Panc1 (cell line): ENCODE data around the gene DNAJC13. TPM values are rescaled to one million over a fixed set of nuclear protein-coding genes. Genes with fewer than 3 reads are reported as not detected.

Experiments used
- ATAC-seq: fragments of 200-7000 bp; cut with Tn5 transposase; 2 replicates; pipeline ENCODE4 v1.9.1; 2020; ENCODE audit warnings: mild to moderate bottlenecking, moderate library complexity
- BruUV-seq: library from RNA; stranded (reverse); fragments of 400-500 nt; replicated peaks from 2 replicates; lab custom pipeline; 2021; lab: Mats Ljungman, UMichigan
- CTCF ChIA-PET: fragments of 300-600 bp; sonication (Branson Sonifier 250); formaldehyde crosslinking; loops from one replicate; lab custom pipeline; 2022; ENCODE audit warnings: antibody characterized with exemption; lab: Charles Lee
- POLR2A ChIA-PET: fragments of 300-600 bp; sonication (Branson Sonifier 250); formaldehyde crosslinking; loops from one replicate; lab custom pipeline; 2022; ENCODE audit warnings: antibody characterized with exemption; lab: Charles Lee
- DNase-seq: peaks from one replicate; pipeline ENCODE4 v3.0.0-alpha.2; 2010; ENCODE audit warnings: low read depth, low spot score
- H3K27ac ChIP-seq: 2 replicates; pipeline ENCODE4 v1.5.1; 2011; ENCODE audit warnings: mild to moderate bottlenecking, low read length, inconsistent platforms
- H3K27me3 ChIP-seq: fragments of 200-500 bp; sonication (Bioruptor generic); 2 replicates; pipeline ENCODE4 v1.6.0; 2014; ENCODE audit warnings: low read length, inconsistent platforms; ENCODE audit not compliant: control insufficient read depth, insufficient read depth
- H3K36me3 ChIP-seq: fragments of 200-500 bp; sonication (Bioruptor generic); 2 replicates; pipeline ENCODE4 v1.5.1; 2014; ENCODE audit warnings: inconsistent platforms, mild to moderate bottlenecking, low read length, moderate library complexity; ENCODE audit not compliant: control insufficient read depth, insufficient read depth
- H3K4me1 ChIP-seq: 2 replicates; pipeline ENCODE4 v1.5.1; 2011; ENCODE audit warnings: inconsistent platforms, mild to moderate bottlenecking, low read length, moderate library complexity; ENCODE audit not compliant: control insufficient read depth, insufficient read depth
- H3K4me3 ChIP-seq, 2 experiments: 2 replicates each; pipeline ENCODE4 v1.5.1; 2011 to 2012; ENCODE audit warnings: low read depth in 2 of 2, low read length in 2 of 2, mild to moderate bottlenecking in 2 of 2, inconsistent platforms in 1 of 2, moderate library complexity in 1 of 2
- H3K9me3 ChIP-seq: fragments of 200-500 bp; sonication (Bioruptor generic); 2 replicates; pipeline ENCODE4 v1.5.1; 2014; ENCODE audit warnings: low read depth, mild to moderate bottlenecking, inconsistent platforms, low read length, moderate library complexity; ENCODE audit not compliant: control insufficient read depth, insufficient read depth
- CTCF ChIP-seq: fragments of 450-650 bp; IDR thresholded peaks from 2 replicates; pipeline ENCODE4 v1.5.1; 2017; ENCODE audit warnings: mild to moderate bottlenecking
- POLR2AphosphoS5 ChIP-seq: IDR thresholded peaks from 2 replicates; pipeline ENCODE4 v1.6.1; 2012; ENCODE audit warnings: mild to moderate bottlenecking, low read depth, low read length, moderate library complexity
- REST ChIP-seq, 2 experiments: IDR thresholded peaks; 2 replicates each; pipeline ENCODE4 v1.6.1; 2011 to 2012; ENCODE audit warnings: low read depth in 2 of 2, control low read depth in 1 of 2, low read length in 1 of 2, mild to moderate bottlenecking in 1 of 2, moderate library complexity in 1 of 2; ENCODE audit not compliant: insufficient read depth in 1 of 2
- SIN3A ChIP-seq: IDR thresholded peaks from 2 replicates; pipeline ENCODE4 v1.6.1; 2012; ENCODE audit warnings: low read depth, mild to moderate bottlenecking, low read length, moderate library complexity, borderline replicate concordance; ENCODE audit not compliant: insufficient read depth
- TCF7L2 ChIP-seq: IDR thresholded peaks from 2 replicates; pipeline ENCODE4 v1.6.1; 2011; ENCODE audit warnings: mild to moderate bottlenecking, low read depth, low read length, inconsistent platforms
- in situ Hi-C: cut with HindIII; loops from 2 replicates; pipeline ENCODE4 v1.10.0; 2016; ENCODE audit warnings: low sequenced_read_pairs, low pct_unique_long_range_greater_than_20kb
- intact Hi-C: fragments of 100-400 bp; cut with micrococcal nuclease; formaldehyde crosslinking; loops from one replicate; pipeline ENCODE4 v1.10.0; 2022; ENCODE audit not compliant: unreplicated experiment
- total RNA-seq: library from RNA; stranded (reverse); gene quantifications from one replicate; pipeline ENCODE4 v1.2.1, GENCODE V29; 2021; ENCODE audit not compliant: unreplicated experiment

DNAJC13 gene
- total RNA-seq, 1 experiment from 2014 or later: 54.2 TPM

GRCh38 chr3:132509506-132509905 lies 92.2 kb downstream of the DNAJC13 start:
- no TSS peak for BruUV-seq
- CTCF ChIA-PET: no interaction called here
- ATAC-seq (no peak), DNase-seq (no peak)
- Histone ChIP-seq H3K9me3 (no peaks in the 10 kb centered on the region), H3K27ac (no peak overlapping the region), H3K4me3 (no peak overlapping the region), H3K36me3 (peaks cover 65% of the 10 kb centered on the region), H3K4me1 (no peaks in the 10 kb centered on the region), H3K27me3 (no peaks in the 10 kb centered on the region)
- intact Hi-C loops: no loop called here
- in situ Hi-C loops: no loop called here
- TF ChIP-seq TCF7L2 (no peak), SIN3A (no peak), CTCF (no peak), POLR2AphosphoS5 (no peak), REST (IDR thresholded peaks at IDR 0.05; ENCODE audit: insufficient read depth in 1 of 2, low read depth in 2 of 2, low read length in 1 of 2) (no peak)
- POLR2A ChIA-PET: no interaction called here

GRCh38 chr3:132513057-132513456 lies 95.8 kb downstream of the DNAJC13 start:
- in situ Hi-C loops: no loop called here
- TF ChIP-seq SIN3A: no peak
- no peak for TF ChIP-seq REST (IDR thresholded peaks at IDR 0.05; ENCODE audit: insufficient read depth in 1 of 2, low read depth in 2 of 2, low read length in 1 of 2)
- no peak for TF ChIP-seq POLR2AphosphoS5
- TF ChIP-seq TCF7L2: no peak
- TF ChIP-seq CTCF: no peak
- no peaks in the 10 kb centered on the region for H3K27me3 ChIP-seq
- CTCF ChIA-PET: no interaction called here
- BruUV-seq: no TSS peak
- peaks cover 57% of the 10 kb centered on the region for H3K36me3 ChIP-seq
- H3K4me3 ChIP-seq: no peak overlapping the region
- intact Hi-C loops: no loop called here
- H3K4me1 ChIP-seq: no peaks in the 10 kb centered on the region
- POLR2A ChIA-PET: no interaction called here
- H3K9me3 ChIP-seq: no peaks in the 10 kb centered on the region
- ATAC-seq (no peak), DNase-seq (no peak)
- H3K27ac ChIP-seq: no peak overlapping the region
